Measurements from ENCODE around the gene TMEM145.

DNA sequence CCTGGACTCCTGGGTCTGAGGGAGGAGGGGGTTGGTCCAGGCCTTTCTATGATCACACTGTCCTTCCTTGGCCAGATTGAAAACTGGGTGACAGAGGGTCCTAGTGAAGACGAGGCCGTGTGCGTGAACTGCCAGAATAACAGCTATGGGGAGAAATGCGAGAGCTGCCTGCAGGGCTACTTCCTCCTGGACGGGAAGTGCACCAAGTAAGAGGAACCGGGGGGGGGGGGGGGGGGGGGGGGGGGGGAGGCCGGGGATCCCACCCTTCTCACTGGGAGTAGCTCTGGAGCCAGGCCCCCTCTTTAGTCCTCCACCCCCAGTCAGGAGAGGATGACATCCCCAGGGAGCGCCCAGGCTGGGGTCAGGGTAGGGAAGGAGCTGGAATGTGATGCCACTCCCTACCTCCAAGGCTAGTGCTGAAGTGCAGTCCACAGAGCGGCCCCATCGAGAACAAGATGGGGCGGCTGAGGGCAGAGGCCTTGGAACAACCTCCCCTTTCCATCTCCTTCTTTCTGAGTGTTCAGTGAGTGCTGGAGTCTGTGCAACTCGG lies 57.6 kb downstream of the TMEM145 start:
- TF ChIP-seq CTCF (conservative IDR thresholded peaks at IDR 0.05 in 1 of 2, IDR thresholded peaks at IDR 0.05 in 1 of 2; ENCODE audit: low read depth in 1 of 2, low read length in 2 of 2) = no peak
- no peak for TF ChIP-seq EZH2 (IDR thresholded peaks at IDR 0.05; ENCODE audit: low read length, missing control alignments)

All from fibroblast of lung (primary cell).